ENCODE measurements around the gene CHAT. TPM values are rescaled to one million over a fixed set of nuclear protein-coding genes. Genes with fewer than 3 reads are reported as not detected.

The CHAT gene
- total RNA-seq, 4 donors from 2014 or later, result not detected

- H3K27ac ChIP-seq, result no peak overlapping the region
- intact Hi-C loops (cut with DNase I), result no loop called here
- no peaks in the 10 kb centered on the region for H3K27me3 ChIP-seq
- no peaks in the 10 kb centered on the region for H3K36me3 ChIP-seq
- H3K4me3 ChIP-seq (replicated peaks in 1 of 3), result no peak overlapping the region
- H3K9me3 ChIP-seq, result no peaks in the 10 kb centered on the region
- 93% methylated on average over 6 to 15 of the region's 15 CpGs for WGBS, 2 donors
- no peak for DNase-seq
- no peaks in the 10 kb centered on the region for H3K4me1 ChIP-seq
- TF ChIP-seq, protein P1, sequence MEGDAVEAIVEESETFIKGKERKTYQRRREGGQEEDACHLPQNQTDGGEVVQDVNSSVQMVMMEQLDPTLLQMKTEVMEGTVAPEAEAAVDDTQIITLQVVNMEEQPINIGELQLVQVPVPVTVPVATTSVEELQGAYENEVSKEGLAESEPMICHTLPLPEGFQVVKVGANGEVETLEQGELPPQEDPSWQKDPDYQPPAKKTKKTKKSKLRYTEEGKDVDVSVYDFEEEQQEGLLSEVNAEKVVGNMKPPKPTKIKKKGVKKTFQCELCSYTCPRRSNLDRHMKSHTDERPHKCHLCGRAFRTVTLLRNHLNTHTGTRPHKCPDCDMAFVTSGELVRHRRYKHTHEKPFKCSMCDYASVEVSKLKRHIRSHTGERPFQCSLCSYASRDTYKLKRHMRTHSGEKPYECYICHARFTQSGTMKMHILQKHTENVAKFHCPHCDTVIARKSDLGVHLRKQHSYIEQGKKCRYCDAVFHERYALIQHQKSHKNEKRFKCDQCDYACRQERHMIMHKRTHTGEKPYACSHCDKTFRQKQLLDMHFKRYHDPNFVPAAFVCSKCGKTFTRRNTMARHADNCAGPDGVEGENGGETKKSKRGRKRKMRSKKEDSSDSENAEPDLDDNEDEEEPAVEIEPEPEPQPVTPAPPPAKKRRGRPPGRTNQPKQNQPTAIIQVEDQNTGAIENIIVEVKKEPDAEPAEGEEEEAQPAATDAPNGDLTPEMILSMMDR (IDR thresholded peaks at IDR 0.05), result no peak
- TF ChIP-seq POLR2A (IDR thresholded peaks at IDR 0.05), result no peak
These were observed 48.5 kb downstream of the CHAT start for GRCh38 chr10:49662169-49662830.

- TF ChIP-seq POLR2A (IDR thresholded peaks at IDR 0.05), result no peak
- TF ChIP-seq, protein P1 (IDR thresholded peaks at IDR 0.05), result no peak
- H3K36me3 ChIP-seq, result no peaks in the 10 kb centered on the region
- WGBS, 2 donors, result 85 to 89% methylated on average over 6 of the region's 6 CpGs
- no peaks in the 10 kb centered on the region for H3K4me1 ChIP-seq
- no peaks in the 10 kb centered on the region for H3K9me3 ChIP-seq
- no peak overlapping the region for H3K27ac ChIP-seq
- no peak overlapping the region for H3K4me3 ChIP-seq (replicated peaks in 1 of 3)
- H3K27me3 ChIP-seq, result no peaks in the 10 kb centered on the region
- no peak for DNase-seq
- intact Hi-C loops (cut with DNase I), result no loop called here
These were observed 49.8 kb downstream of the CHAT start for GRCh38 chr10:49663596-49663995.

DNA sequence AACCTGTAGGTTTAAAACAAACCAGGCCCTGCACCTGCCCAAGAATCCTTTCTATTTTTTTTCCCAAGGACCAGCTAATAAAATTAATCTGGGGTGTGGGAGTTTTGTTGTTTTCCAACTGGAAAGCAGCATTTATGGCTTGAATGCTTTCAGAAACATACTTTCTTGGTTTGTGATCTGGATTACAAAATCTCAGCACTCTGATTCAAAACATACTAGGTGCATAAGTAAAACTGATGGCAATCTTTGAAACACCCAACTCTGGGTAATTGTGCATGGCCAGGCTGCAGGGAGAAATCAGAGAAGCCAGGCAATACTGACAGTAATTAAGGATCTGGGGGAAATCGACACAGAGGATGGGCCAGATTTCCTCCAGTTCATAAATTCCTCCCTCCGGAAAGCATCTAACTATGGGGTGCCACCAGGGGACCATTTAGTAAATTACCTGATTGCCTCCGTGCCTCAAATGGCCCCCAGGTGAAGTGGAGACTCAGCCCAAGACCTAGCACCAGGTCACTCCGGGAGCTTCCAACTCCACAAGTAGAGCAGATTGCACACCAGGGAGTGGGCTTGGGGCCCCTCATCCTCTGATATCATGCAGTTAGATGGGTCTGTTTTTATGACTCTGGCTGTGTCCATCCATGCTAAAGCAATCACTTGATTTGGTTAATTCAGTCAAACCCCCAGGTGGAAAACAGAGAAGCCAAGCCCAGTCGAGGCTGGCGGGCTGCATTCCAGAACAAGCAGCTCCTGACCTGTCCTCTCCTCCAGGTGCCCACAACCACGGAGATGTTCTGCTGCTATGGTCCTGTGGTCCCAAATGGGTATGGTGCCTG lies 50.4 kb downstream of the CHAT start:
- H3K27me3 ChIP-seq, result no peaks in the 10 kb centered on the region
- intact Hi-C loops (cut with DNase I), result no loop called here
- no peaks in the 10 kb centered on the region for H3K4me1 ChIP-seq
- no peak overlapping the region for H3K27ac ChIP-seq
- no peaks in the 10 kb centered on the region for H3K36me3 ChIP-seq
- 82 to 87% methylated on average over 7 of the region's 7 CpGs for WGBS, 2 donors
- H3K9me3 ChIP-seq, result no peaks in the 10 kb centered on the region
- DNase-seq, result no peak
- no peak overlapping the region for H3K4me3 ChIP-seq (replicated peaks in 1 of 3)
- TF ChIP-seq, protein P1 (IDR thresholded peaks at IDR 0.05), result no peak

DNA sequence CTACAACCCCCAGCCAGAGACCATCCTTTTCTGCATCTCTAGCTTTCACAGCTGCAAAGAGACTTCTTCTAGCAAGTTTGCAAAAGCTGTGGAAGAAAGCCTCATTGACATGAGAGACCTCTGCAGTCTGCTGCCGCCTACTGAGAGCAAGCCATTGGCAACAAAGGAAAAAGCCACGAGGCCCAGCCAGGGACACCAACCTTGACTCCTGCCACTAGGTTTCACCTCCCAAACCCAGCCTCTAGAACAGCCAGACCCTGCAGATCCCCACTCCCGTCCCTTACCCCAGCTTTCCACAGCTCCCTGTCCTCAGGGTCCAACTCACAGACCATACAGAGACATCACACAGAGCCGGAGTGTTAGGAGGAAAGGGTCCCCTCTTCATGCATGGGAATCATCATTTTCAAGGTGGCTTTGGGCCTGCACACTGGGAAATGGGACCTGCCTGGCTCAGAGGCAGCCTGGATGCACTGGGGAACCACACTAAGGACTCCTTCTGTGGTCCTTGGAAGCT lies 51.1 kb downstream of the CHAT start:
- intact Hi-C loops (cut with DNase I), result no loop called here
- H3K4me1 ChIP-seq, result no peaks in the 10 kb centered on the region
- 84 to 89% methylated on average over 4 of the region's 4 CpGs for WGBS, 2 donors
- H3K27me3 ChIP-seq, result no peaks in the 10 kb centered on the region
- no peak overlapping the region for H3K4me3 ChIP-seq (replicated peaks in 1 of 3)
- no peak for DNase-seq
- TF ChIP-seq, protein P1 (IDR thresholded peaks at IDR 0.05), result no peak
- no peak for TF ChIP-seq POLR2A (IDR thresholded peaks at IDR 0.05)
- no peak overlapping the region for H3K27ac ChIP-seq
- no peaks in the 10 kb centered on the region for H3K36me3 ChIP-seq
- H3K9me3 ChIP-seq, result no peaks in the 10 kb centered on the region
